ENCODE data around the gene IGHMBP2. TPM values are rescaled to one million over a fixed set of nuclear protein-coding genes. Genes with fewer than 3 reads are reported as not detected.

The IGHMBP2 gene
- total RNA-seq, 6 experiments from 2014 or later, result 5.8 to 21.2 (median 11.5) TPM

- intact Hi-C loops (cut with DNase I), result loop anchor here in 1 of 2 donors (10.0 kb wide), 1 partner anchor 144 kb away; no protein-coding TSS in a partner anchor
- DNase-seq (no peak), ATAC-seq (no peak)
- no peaks in the 10 kb centered on the region for H3K9me3 ChIP-seq
- no peak overlapping the region for H3K4me3 ChIP-seq
- H3K36me3 ChIP-seq, result peaks cover 0 to 80% (median 31%) of the 10 kb centered on the region in 4 donors
- no peak overlapping the region for H3K27ac ChIP-seq
- TF ChIP-seq, protein P1, sequence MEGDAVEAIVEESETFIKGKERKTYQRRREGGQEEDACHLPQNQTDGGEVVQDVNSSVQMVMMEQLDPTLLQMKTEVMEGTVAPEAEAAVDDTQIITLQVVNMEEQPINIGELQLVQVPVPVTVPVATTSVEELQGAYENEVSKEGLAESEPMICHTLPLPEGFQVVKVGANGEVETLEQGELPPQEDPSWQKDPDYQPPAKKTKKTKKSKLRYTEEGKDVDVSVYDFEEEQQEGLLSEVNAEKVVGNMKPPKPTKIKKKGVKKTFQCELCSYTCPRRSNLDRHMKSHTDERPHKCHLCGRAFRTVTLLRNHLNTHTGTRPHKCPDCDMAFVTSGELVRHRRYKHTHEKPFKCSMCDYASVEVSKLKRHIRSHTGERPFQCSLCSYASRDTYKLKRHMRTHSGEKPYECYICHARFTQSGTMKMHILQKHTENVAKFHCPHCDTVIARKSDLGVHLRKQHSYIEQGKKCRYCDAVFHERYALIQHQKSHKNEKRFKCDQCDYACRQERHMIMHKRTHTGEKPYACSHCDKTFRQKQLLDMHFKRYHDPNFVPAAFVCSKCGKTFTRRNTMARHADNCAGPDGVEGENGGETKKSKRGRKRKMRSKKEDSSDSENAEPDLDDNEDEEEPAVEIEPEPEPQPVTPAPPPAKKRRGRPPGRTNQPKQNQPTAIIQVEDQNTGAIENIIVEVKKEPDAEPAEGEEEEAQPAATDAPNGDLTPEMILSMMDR (IDR thresholded peaks at IDR 0.05), result no peak
- no peak for TF ChIP-seq POLR2A (IDR thresholded peaks at IDR 0.05)
- no peaks in the 10 kb centered on the region for H3K27me3 ChIP-seq
- 72% methylated on average over 3 of the region's 8 CpGs for WGBS (ENCODE audit: insufficient coverage, low coverage, low lambda C conversion rate, missing lambda C conversion rate)
- peaks cover 0 to 3% (median 0%) of the 10 kb centered on the region in 4 donors for H3K4me1 ChIP-seq
Observed at GRCh38 chr11:68910965-68911364, 7.3 kb downstream of the IGHMBP2 start.

GRCh38 chr11:68911731-68912130, 8.0 kb downstream of the IGHMBP2 start:
- no peaks in the 10 kb centered on the region for H3K9me3 ChIP-seq
- no peak for ATAC-seq
- intact Hi-C loops (cut with DNase I), result loop anchor here in 1 of 2 donors (10.0 kb wide), 1 partner anchor 143 kb away; no protein-coding TSS in a partner anchor
- H3K4me1 ChIP-seq, result no peaks in the 10 kb centered on the region
- TF ChIP-seq, protein P1 (IDR thresholded peaks at IDR 0.05), result no peak
- TF ChIP-seq POLR2A (IDR thresholded peaks at IDR 0.05), result no peak
- peaks cover 0 to 88% (median 32%) of the 10 kb centered on the region in 4 donors for H3K36me3 ChIP-seq
- H3K4me3 ChIP-seq, result no peak overlapping the region
- H3K27ac ChIP-seq, result no peak overlapping the region
- no CpG with 5 or more reads among the region's 16 CpGs for WGBS (ENCODE audit: insufficient coverage, low coverage, low lambda C conversion rate, missing lambda C conversion rate)
- no peaks in the 10 kb centered on the region for H3K27me3 ChIP-seq
- no peak for DNase-seq

DNA sequence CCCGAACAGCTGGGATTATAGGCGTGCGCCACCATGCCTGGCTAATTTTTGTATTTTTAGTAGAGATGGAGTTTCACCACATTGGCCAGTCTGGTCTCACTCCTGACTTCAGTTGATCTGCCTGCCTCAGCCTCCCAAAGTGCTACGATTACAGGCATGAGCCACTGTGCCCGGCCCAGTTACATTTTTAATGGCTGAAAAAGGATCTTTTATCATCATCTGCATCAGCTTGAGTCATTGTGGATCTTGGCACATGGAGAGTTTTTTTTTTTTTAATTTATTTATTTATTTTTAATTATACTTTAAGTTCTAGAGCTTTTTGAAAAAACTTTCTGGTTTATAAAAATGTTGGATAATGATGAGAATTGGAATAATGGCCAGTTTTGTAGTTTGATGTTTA, 8.6 kb downstream of the IGHMBP2 start:
- Histone ChIP-seq H3K36me3 (peaks cover 0 to 87% (median 33%) of the 10 kb centered on the region in 4 donors), H3K27ac (no peak overlapping the region), H3K4me1 (no peaks in the 10 kb centered on the region), H3K9me3 (no peaks in the 10 kb centered on the region), H3K4me3 (no peak overlapping the region), H3K27me3 (no peaks in the 10 kb centered on the region)
- ATAC-seq (no peak), DNase-seq (no peak)
- TF ChIP-seq POLR2A (IDR thresholded peaks at IDR 0.05), result no peak
- TF ChIP-seq, protein P1 (IDR thresholded peaks at IDR 0.05), result no peak
- 89% methylated on average over 5 of the region's 5 CpGs for WGBS (ENCODE audit: insufficient coverage, low coverage, low lambda C conversion rate, missing lambda C conversion rate)
- intact Hi-C loops (cut with DNase I), result loop anchor here in 1 of 2 donors (10.0 kb wide), 1 partner anchor 143 kb away; no protein-coding TSS in a partner anchor

DNA sequence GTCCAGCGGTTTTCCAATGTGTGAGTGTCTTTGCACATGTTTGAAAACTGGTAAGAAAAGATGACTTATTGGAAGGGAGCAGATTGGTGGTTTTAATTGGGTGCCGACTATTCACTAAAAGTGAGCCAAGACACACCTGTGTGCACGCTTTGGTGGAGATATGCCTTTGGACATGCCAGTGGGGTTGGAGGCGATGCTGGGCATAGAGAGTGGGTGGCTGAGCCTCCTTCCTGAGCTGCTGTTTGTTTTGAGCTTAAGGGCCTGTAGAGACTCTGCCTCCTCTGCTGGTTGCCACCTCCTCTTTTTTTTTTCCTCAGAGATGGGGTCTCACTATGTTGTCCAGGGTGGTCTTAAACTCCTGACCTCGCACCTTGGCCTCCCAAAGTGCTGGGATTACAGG, 9.5 kb downstream of the IGHMBP2 start:
- H3K27me3 ChIP-seq, result no peaks in the 10 kb centered on the region
- no peak overlapping the region for H3K27ac ChIP-seq
- H3K4me1 ChIP-seq, result no peaks in the 10 kb centered on the region
- no peak overlapping the region for H3K4me3 ChIP-seq
- H3K9me3 ChIP-seq, result no peaks in the 10 kb centered on the region
- WGBS (ENCODE audit: insufficient coverage, low coverage, low lambda C conversion rate, missing lambda C conversion rate), result 100% methylated on average over 3 of the region's 5 CpGs
- H3K36me3 ChIP-seq, result peaks cover 0 to 90% (median 38%) of the 10 kb centered on the region in 4 donors
- ATAC-seq (no peak), DNase-seq (no peak)
- no peak for TF ChIP-seq POLR2A (IDR thresholded peaks at IDR 0.05)
- TF ChIP-seq, protein P1 (IDR thresholded peaks at IDR 0.05), result no peak
- intact Hi-C loops (cut with DNase I), result loop anchor here in 1 of 2 donors (10.0 kb wide), 1 partner anchor 142 kb away; no protein-coding TSS in a partner anchor
